Measurements from ENCODE around the gene CDC20B. TPM values are rescaled to one million over a fixed set of nuclear protein-coding genes. Genes with fewer than 3 reads are reported as not detected.

The CDC20B gene, protein sequence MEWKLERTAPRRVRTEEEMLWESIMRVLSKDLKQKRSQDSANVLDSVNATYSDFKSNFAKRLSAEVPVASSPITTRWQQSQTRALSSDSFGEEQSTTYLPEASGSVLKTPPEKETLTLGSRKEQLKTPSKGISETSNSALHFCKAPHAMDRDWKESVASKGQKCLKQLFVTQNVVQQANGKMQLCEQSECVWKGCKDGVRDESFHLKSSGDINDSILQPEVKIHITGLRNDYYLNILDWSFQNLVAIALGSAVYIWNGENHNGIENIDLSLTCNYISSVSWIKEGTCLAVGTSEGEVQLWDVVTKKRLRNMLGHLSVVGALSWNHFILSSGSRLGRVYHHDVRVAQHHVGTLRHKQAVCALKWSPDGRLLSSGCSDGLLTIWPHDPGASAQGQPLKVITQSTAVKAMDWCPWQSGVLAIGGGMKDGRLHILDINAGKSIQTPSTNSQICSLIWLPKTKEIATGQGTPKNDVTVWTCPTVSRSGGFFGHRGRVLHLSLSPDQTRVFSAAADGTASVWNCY
- total RNA-seq: 0.13 and 0.22 TPM in 2 replicates

DNA sequence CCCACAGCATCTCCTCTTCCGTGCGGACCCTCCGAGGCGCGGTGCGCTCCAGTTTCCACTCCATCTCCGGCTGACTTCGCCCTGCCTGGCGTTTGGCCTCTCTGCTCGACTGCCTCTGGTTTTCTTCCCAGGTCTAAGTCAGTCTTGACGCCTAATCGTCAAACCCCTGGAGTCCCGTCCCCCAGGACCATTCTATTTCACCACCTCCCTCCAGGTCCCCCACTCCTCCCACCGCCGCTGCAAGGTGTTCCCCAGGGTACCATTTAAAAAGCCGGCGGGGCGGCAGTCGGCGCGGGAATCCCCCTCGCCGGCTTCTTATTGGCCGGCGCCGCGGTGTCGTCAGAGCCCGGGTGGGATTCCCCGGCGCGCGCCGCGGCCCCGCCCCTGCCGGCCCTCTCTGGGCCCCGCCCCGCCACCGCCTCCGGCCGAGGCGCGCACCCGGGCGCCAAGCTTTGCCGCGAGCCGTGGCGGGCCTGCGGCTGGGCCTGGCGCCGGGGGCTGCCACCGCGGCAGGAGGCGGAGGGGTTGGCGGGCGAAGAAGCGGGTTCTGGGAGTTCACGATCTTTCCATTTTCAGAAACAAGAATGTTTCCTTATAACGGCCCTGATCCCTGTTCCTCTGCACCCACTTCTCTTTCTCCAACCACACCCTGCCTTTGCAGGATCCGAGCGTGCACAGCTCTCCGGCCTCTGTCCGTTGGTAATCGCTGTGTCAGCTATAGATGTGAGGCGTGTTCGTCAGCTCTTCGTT lies at the start of gene CDC20B:
Gene CDC20B, minus strand, starts transcription at position 241 of the 750 bp plus-strand sequence. Its CDS starts 177 bp downstream, at position 64.

DNA sequence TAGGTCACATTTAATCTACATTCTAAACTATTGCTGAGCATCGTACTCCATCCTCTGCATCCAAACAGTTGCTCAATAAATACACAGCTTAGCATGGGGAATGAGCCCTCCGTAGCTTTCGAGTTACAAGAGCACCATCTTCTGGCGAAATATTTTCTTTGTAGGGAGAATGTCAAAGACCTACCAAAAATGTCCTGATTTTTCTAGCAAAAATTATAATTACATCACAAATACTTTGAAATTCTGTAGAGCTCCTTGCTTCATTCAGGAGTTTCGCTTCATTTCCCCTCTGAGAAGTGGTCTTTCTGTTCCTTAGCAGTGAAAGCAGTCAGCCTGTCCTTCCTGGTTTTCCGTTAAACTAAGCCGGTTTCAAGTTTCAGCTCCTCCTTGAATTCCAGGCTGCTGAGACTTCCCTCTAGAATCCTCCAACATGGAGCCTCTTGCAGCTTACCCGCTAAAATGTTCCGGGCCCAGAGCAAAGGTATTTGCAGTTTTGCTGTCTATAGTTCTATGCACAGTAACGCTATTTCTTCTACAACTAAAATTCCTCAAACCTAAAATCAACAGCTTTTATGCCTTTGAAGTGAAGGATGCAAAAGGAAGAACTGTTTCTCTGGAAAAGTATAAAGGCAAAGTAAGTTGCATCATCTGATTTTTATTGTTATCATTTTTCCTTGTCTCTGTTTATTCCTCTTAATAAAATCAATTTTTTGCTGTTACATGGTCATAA lies 13.0 kb downstream of the CDC20B start, which contains the start of gene GPX8:
Gene GPX8, plus strand, starts transcription at position 409 of the 730 bp plus-strand sequence. Its CDS starts 22 bp downstream, at position 431.

DNA sequence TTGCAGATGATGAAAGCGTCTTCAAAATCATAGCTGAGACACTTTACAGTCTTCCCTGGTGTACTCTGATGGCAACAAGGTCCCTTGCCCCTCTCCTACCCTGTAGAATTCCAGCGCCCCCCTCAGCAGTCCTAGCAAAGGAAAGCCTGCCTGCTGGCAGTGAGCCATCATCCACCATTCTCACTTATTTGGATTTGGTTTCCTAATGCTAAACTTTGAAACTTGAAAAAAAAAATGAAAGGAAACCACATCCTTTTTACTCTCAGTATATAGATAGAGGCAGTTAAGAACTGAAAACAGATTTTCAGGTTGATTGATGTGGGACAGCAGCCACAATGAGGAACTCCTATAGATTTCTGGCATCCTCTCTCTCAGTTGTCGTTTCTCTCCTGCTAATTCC lies 70.6 kb downstream of the CDC20B start, which contains the start of gene GZMA:
Gene GZMA, plus strand, starts transcription at position 299 of the 400 bp plus-strand sequence. Its CDS starts 37 bp downstream, at position 336.

Small RNA genes lying within 50 kb of the gene (small RNA-seq; reads per million reads assigned to genes)
- gene MIR449A: 0.42 reads per million
- not detected for gene MIR449B
- not detected for gene MIR449C

Other genes starting within 250 kb of the CDC20B start
- gene ESM1, start 187.6 kb downstream of the CDC20B start, total RNA-seq: 411 and 422 TPM in 2 replicates
- not detected in 2 replicates for gene GZMK, start 148.9 kb downstream of the CDC20B start, total RNA-seq
- not detected in 2 replicates for gene GZMA, start 70.5 kb downstream of the CDC20B start, total RNA-seq
- 101 and 118 TPM in 2 replicates for gene GPX8, start 13.0 kb downstream of the CDC20B start, total RNA-seq
- not detected in 2 replicates for gene MCIDAS, start 54.1 kb upstream of the CDC20B start, total RNA-seq
- 0.13 and 0.65 TPM in 2 replicates for gene CCNO, start 60.4 kb upstream of the CDC20B start, total RNA-seq
- gene DHX29, start 134.5 kb upstream of the CDC20B start, total RNA-seq: 60.4 and 61.2 TPM in 2 replicates
- gene MTREX, start 134.8 kb upstream of the CDC20B start, total RNA-seq: 200 and 251 TPM in 2 replicates

Measured in thoracic aorta endothelial cell (primary cell).